DOHH2 (cell line): Measurements from ENCODE around the gene ARMC9.

Experiments
- CTCF ChIP-seq: fragments of 200-600 bp; sonication (generic); IDR thresholded peaks from one replicate; pipeline ENCODE4 v1.5.1; 2014; ENCODE audit warnings: antibody characterized with exemption, mild to moderate bottlenecking, low read depth, low read length; ENCODE audit not compliant: poor library complexity, severe bottlenecking
- EZH2phosphoT487 ChIP-seq: fragments of 200-600 bp; sonication (generic); IDR thresholded peaks from 2 replicates; pipeline ENCODE4 v1.6.1; 2017; ENCODE audit warnings: borderline replicate concordance, mild to moderate bottlenecking, antibody characterized with exemption, low read length, moderate library complexity, mixed read lengths

DNA sequence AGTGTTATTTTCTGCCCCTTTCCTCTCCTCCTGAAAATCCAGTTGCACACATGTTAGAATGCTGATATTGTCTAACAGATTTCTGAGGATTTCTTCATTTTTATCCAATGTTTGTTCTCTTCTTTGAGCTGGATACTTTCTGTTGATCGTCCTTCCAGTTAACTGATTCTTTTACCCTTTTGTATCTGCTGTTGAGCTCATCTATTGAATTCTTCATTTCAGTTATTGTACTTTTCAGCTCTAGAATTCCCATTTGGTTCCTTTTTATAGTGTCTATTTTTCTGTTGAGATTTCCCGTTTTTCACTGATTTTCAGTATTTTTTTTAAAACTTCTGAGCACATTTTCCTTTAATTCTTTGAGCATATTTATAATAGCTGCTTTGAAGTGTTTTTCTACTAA, 119.1 kb downstream of the ARMC9 start:
- no peak for TF ChIP-seq CTCF
- TF ChIP-seq EZH2phosphoT487: no peak
